ENCODE measurements around the gene RAB5B. TPM values are rescaled to one million over a fixed set of nuclear protein-coding genes. Genes with fewer than 3 reads are reported as not detected.
A peak's percentile ranks its signal among the peaks of the same experiment; 100 is the strongest.

RAB5B gene
- polyA plus RNA-seq, 3 donors, result 44.0 to 63.0 (median 48.5) TPM

GRCh38 chr12:55965240-55965639 is 8.6 kb upstream of the RAB5B start:
- Histone ChIP-seq H4K20me1 (ENCODE audit: insufficient read depth, low read length) (no peaks in the 10 kb centered on the region), H2AFZ (ENCODE audit: insufficient read depth, low read depth, low read length, poor library complexity, severe bottlenecking) (peak overlapping the region; percentile 99), H3K36me3 (replicated peaks in 1 of 2; ENCODE audit: control insufficient read depth in 1 of 2, insufficient read depth in 2 of 2, low read length in 2 of 2) (no peaks in the 10 kb centered on the region), H3K9ac (ENCODE audit: insufficient read depth, low read length, poor library complexity, severe bottlenecking) (no peak overlapping the region), H3K79me2 (ENCODE audit: insufficient read depth, low read length) (peaks cover 14% of the 10 kb centered on the region), H3K4me3 (replicated peaks in 1 of 3; ENCODE audit: low read depth in 2 of 3, low read length in 3 of 3) (no peak overlapping the region), H3K27me3 (ENCODE audit: control insufficient read depth in 2 of 2, insufficient read depth in 2 of 2, low read length in 2 of 2) (no peaks in the 10 kb centered on the region), H3K4me1 (ENCODE audit: control insufficient read depth in 1 of 2, insufficient read depth in 2 of 2, low read length in 2 of 2) (peaks cover 15 to 22% of the 10 kb centered on the region in 2 donors), H3K4me2 (replicated peaks; ENCODE audit: extremely low read depth, low read length, poor library complexity, severe bottlenecking) (no peak overlapping the region), H3K9me3 (replicated peaks in 1 of 2; ENCODE audit: control insufficient read depth in 1 of 2, insufficient read depth in 1 of 2, low read length in 2 of 2) (no peaks in the 10 kb centered on the region), H3K27ac (ENCODE audit: low read depth in 1 of 2, low read length in 2 of 2) (no peak overlapping the region)
- Mint-ChIP-seq H3K36me3 (no peaks in the 10 kb centered on the region), H3K9me3 (no peaks in the 10 kb centered on the region), H3K4me3 (no peak overlapping the region), H3K4me1 (peaks cover 23% of the 10 kb centered on the region), H3K27me3 (ENCODE audit: low read depth in 3 of 3) (peaks cover 0 to 2% (median 2%) of the 10 kb centered on the region in 3 donors), H3K27ac (peak overlapping the region in 1 of 7 donors; percentile 89)
- TF ChIP-seq, protein P1, sequence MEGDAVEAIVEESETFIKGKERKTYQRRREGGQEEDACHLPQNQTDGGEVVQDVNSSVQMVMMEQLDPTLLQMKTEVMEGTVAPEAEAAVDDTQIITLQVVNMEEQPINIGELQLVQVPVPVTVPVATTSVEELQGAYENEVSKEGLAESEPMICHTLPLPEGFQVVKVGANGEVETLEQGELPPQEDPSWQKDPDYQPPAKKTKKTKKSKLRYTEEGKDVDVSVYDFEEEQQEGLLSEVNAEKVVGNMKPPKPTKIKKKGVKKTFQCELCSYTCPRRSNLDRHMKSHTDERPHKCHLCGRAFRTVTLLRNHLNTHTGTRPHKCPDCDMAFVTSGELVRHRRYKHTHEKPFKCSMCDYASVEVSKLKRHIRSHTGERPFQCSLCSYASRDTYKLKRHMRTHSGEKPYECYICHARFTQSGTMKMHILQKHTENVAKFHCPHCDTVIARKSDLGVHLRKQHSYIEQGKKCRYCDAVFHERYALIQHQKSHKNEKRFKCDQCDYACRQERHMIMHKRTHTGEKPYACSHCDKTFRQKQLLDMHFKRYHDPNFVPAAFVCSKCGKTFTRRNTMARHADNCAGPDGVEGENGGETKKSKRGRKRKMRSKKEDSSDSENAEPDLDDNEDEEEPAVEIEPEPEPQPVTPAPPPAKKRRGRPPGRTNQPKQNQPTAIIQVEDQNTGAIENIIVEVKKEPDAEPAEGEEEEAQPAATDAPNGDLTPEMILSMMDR (IDR thresholded peaks at IDR 0.05), result no peak
- intact Hi-C loops (cut with micrococcal nuclease), result loop anchor here in 1 of 2 donors (5.0 kb wide), 1 partner anchor 33 kb away; the partner anchor contains the start of gene DGKA
- DNase-seq, result no peak
- WGBS (ENCODE audit: insufficient coverage), result 67% methylated on average over 1 of the region's 5 CpGs

GRCh38 chr12:55965941-55966407 is 7.9 kb upstream of the RAB5B start, which contains the start of gene PMEL:
Gene PMEL (minus strand): TSS chr12:55966042. CDS start chr12:55966011, 31 bp downstream.
- Histone ChIP-seq H3K9me3 (replicated peaks in 1 of 2; ENCODE audit: control insufficient read depth in 1 of 2, insufficient read depth in 1 of 2, low read length in 2 of 2) (no peaks in the 10 kb centered on the region), H3K79me2 (ENCODE audit: insufficient read depth, low read length) (peaks cover 14% of the 10 kb centered on the region), H2AFZ (ENCODE audit: insufficient read depth, low read depth, low read length, poor library complexity, severe bottlenecking) (peak within 1 kb of the TSS; percentile 99), H4K20me1 (ENCODE audit: insufficient read depth, low read length) (no peaks in the 10 kb centered on the region), H3K27ac (ENCODE audit: low read depth in 1 of 2, low read length in 2 of 2) (peak within 1 kb of the TSS; percentile 20 to 63), H3K9ac (ENCODE audit: insufficient read depth, low read length, poor library complexity, severe bottlenecking) (peak within 1 kb of the TSS; percentile 69), H3K36me3 (replicated peaks in 1 of 2; ENCODE audit: control insufficient read depth in 1 of 2, insufficient read depth in 2 of 2, low read length in 2 of 2) (no peaks in the 10 kb centered on the region), H3K27me3 (ENCODE audit: control insufficient read depth in 2 of 2, insufficient read depth in 2 of 2, low read length in 2 of 2) (no peaks in the 10 kb centered on the region), H3K4me1 (ENCODE audit: control insufficient read depth in 1 of 2, insufficient read depth in 2 of 2, low read length in 2 of 2) (peaks cover 15 to 22% of the 10 kb centered on the region in 2 donors), H3K4me3 (replicated peaks in 1 of 3; ENCODE audit: low read depth in 2 of 3, low read length in 3 of 3) (peak within 1 kb of the TSS; percentile 78 to 96 (median 88)), H3K4me2 (replicated peaks; ENCODE audit: extremely low read depth, low read length, poor library complexity, severe bottlenecking) (peak within 1 kb of the TSS; percentile 74)
- Mint-ChIP-seq H3K36me3 (peaks cover 0 to 1% of the 10 kb centered on the region in 2 donors), H3K4me1 (peaks cover 23% of the 10 kb centered on the region), H3K27ac (peak within 1 kb of the TSS; percentile 78 to 95 (median 90)), H3K4me3 (peak within 1 kb of the TSS; percentile 91 to 94), H3K9me3 (no peaks in the 10 kb centered on the region), H3K27me3 (ENCODE audit: low read depth in 3 of 3) (peaks cover 0 to 2% (median 2%) of the 10 kb centered on the region in 3 donors)
- intact Hi-C loops (cut with micrococcal nuclease), result loop anchor here in 1 of 2 donors (5.0 kb wide), 1 partner anchor 34 kb away; the partner anchor contains the start of gene DGKA
- WGBS (ENCODE audit: insufficient coverage), result 10% methylated on average over 2 of the region's 4 CpGs
- peak in 1 of 3 donors; percentile 15 for DNase-seq
- TF ChIP-seq, protein P1 (IDR thresholded peaks at IDR 0.05), result no peak
